ENCODE results near the gene RXRA.

Gene RXRA

GRCh38 chr9:134436911-134437310, 110.7 kb downstream of the RXRA start:
- DNase-seq = no peak

- no peak for DNase-seq
Observed at GRCh38 chr9:134437403-134438194, 111.3 kb downstream of the RXRA start.

DNA sequence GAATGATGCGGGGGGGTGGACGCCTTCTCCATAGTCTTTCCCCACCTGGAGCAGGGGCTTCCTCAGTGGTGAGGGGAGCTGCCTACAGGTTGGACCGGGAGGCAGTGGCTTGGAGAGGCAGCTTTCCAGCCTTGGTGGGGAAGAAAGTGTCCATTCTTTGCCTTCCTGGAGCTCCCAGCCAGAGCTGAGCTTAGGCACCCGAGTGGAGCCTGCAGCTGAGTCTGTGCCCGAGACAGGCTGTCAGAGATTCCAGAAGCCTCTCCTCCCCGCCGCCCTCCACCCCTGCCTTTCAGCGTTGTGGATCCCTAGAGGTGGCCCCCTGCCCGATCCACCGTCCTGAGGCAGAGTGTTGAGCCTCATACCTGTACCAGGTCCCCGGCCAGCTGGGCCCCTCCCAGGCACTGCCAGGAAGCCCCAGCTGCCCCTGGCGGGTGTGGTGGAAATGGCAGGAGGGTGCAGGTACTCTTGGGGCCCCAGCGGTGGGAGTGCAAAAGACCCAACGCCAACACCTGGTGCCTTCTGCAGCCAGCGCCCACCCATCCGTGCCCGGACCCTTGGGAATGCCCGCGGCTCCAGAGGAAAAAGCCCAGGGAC, 112.0 kb downstream of the RXRA start:
- DNase-seq = no peak

- no peak for DNase-seq
Observed at GRCh38 chr9:134439368-134439784, 113.1 kb downstream of the RXRA start.

- DNase-seq = no peak
Observed at GRCh38 chr9:134440636-134441226, 114.5 kb downstream of the RXRA start.

GRCh38 chr9:134441227-134442084, 115.2 kb downstream of the RXRA start:
- no peak for DNase-seq

- DNase-seq = no peak
Observed at GRCh38 chr9:134442085-134442474, 115.8 kb downstream of the RXRA start.

DNA sequence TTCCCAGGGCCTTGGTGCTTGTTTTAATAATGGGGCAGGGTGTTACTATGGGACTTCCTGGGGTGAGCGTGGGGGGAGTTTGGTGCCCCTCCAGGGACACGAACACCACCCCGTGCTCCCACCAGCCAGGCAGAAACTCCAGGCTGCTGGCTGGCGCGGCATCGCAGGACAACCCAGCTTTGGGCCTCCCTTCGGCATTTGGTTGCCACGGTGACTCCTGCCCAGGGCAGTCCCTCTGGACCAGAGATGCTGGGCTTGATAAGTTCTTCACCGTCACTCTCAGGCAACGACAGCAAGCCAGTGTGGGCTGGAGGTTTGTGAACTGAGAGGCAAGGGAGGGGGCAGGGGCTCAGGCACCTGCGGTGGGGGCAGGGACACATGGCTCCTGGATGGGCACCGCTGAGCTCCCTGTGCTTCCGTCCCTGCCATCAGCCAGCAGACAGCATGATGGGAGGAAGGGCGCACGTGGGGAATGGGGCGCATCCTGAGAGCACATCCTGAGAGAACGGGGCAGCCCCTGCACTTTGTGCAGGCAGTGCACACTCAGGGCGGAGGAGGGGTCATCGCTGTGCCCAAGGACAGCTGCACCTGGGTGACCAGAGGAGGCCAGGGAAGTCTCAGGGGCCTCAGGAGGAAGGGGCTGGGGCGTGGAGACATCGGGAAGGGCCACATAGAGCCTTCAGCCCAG, 116.4 kb downstream of the RXRA start:
- DNase-seq = no peak

DNA sequence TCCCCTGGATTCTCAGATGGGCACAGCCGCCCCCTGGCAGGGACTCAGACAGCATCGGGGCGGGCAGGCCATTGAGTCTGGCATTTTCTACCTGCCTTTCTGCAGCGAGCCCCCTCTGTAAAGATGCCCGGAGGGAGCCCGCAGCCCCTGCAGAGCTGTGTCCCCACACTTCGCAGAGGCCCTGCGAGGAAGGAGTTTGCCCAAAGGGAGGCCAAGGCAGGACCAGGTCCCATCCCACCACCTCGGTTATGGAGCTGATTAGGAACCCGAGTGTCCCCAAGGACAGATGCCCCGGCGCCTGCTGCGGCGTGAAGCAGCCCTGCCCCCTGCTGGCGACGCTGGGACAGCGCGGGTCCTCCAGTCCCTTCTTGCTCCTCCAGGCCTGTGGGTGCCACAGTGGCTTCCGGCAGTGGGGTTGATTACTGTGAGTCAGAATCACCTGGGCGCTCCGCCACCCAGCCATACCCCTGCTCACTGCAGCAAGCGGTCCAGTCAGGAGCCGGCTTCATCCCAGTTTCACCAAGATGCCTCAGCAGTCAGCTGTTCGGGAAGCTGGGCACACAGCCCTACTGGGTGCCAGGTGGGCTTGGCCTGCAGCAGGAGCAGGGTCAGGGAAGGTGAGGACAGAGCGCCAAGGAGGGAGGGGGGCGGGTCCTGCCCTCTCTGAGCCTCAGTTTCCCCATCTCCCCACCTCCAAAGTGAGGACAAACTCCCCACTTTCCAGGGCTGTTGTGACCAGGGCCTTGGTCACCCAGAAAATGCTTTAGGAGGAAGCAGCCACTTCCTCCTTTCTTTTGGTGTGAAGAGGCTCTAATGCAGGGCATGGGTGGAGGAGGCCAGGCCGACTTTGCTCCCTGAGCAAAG, 117.2 kb downstream of the RXRA start:
- DNase-seq = peak; percentile 89 to 90

GRCh38 chr9:134444038-134444315, 117.7 kb downstream of the RXRA start:
- DNase-seq = no peak

DNA sequence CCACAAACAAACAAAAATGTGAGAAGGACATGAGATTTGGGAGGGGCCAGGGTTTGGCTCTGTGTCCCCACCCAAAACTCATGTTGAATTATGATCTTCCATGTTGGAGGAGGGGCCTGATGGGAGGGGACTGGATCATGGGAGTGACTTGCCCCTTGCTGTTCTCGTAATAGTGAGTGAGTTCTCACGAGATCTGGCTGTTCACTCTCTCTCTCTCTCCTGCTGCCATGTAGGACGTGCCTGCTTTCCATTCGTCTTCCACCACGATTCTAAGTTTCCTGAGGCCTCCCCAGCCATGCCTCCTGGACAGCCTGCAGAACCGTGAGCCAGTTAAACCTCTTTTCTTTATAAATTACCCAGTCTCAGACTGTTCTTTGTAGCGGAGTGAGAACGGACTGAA, 118.7 kb downstream of the RXRA start:
- no peak for DNase-seq

DNA sequence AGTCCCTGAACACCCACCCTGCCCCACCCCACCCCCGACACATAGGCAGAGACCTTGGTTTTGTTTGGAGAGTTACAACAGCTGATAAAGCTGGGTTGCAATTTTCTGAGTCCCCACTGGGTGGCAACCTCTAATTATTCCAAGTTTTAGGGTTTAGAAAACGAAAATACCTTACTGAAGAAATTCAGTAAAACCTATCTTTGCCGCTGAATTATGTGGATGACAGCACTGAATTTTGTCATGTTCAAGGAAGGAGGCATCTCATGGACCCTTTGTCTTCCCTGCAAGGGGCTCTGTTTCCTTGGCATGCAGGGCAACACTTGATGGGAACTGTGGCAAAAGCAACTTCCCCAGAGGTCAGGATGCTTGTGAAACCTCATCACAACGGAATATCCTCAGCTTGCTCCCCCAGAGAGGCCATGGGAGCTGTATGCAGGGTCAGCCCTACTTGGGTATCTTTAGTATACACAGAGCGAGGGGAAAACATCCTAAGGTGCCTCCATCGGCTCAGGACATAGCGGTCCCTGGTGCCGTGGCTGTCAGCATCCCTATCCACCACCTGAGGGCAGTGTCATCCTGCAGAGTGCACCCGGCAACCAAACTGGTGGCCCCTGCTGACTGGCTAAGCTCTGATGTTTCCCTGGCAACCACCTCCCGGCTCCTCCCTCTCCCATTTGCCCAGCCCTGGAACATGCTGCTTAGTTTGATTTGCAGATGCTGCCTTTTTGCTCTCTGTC, 123.1 kb downstream of the RXRA start:
- DNase-seq = peak; percentile 89 to 91

DNA sequence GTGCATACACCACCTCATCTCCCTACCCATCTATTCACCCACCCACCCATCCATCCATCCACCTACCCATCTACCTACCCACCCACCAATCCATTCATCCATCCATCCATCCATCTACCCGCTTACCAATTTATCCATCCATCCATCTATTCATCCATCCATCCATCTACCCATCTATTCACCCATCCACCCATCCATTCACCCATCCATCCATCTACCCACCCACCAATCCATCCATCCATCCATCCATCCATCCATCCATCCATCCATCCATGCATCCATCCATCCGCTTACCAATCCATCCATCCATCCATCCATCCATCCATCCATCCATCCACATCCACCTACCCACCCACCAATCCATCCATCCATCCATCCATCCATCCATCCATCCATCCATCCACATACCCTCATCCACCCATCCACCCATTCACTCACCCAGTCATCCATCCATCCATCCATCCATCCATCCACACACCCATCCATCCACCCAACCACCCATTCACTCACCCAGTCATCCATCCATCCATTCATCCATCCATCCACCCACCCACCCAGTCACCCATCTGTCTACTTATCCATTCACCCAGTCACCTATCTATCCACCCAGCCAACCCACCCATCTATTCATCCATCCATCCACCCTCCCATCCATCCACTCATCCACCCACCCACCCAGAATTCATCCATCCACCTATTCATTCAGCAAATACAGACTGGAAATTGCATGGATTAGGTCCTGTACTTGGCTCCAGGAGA, 125.6 kb downstream of the RXRA start:
- DNase-seq = no peak

- no peak for DNase-seq
Observed at GRCh38 chr9:134452728-134453127, 126.5 kb downstream of the RXRA start.

GRCh38 chr9:134453776-134454475, 127.7 kb downstream of the RXRA start:
- DNase-seq = no peak

GRCh38 chr9:134454476-134454857, 128.2 kb downstream of the RXRA start:
- DNase-seq = no peak

- no peak for DNase-seq
Observed at GRCh38 chr9:134455021-134455471, 128.8 kb downstream of the RXRA start.

DNA sequence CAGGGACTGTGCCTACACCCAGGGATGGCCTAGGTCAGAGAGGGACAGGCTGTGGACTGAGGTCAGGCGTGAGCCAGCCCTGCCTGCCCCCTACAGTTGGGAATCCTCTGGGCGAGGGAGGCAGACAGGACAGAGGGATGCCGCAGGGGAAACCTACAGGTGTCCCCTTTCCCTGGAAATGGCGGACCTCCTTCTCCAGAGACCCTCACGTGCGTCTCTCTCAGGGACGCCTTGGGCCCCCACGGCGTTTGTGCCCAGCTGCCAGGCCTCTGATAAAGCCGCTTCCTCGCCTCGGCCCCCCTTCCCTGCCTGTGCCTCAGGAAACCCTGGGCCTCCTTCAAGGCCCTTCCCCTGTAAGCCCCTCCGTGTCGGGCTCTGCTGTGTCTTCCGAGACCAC, 129.3 kb downstream of the RXRA start:
- DNase-seq = no peak

GRCh38 chr9:134455934-134456755, 129.9 kb downstream of the RXRA start:
- peak; percentile 83 to 84 for DNase-seq

Data from CD4-positive, alpha-beta T cell treated with Interleukin-4 for 1 hour (primary cell).